ENCODE measurements around the gene C1D. TPM values are rescaled to one million over a fixed set of nuclear protein-coding genes. Genes with fewer than 3 reads are reported as not detected.

The C1D gene
- total and polyA plus RNA-seq, 2 donors (not counting 3 experiments of a cell fraction or from before 2014, with no cell fraction given), result 11.4 to 14.0 TPM

GRCh38 chr2:68024450-68024849, 38.4 kb downstream of the C1D start:
- no peaks in the 10 kb centered on the region for H3K4me1 ChIP-seq (ENCODE audit: control insufficient read depth, extremely low read depth, insufficient read depth, low read length)
- no peak for FAIRE-seq
- no peaks in the 10 kb centered on the region for H3K79me2 ChIP-seq (ENCODE audit: control insufficient read depth, insufficient read depth, low read length)
- H4K20me1 ChIP-seq (replicated peaks; ENCODE audit: control insufficient read depth, extremely low read depth, insufficient read depth, low read length), result no peaks in the 10 kb centered on the region
- H3K4me3 ChIP-seq (replicated peaks in 1 of 3; ENCODE audit: insufficient read depth in 1 of 3, low read depth in 1 of 3, low read length in 3 of 3), result no peak overlapping the region
- intact Hi-C loops (cut with micrococcal nuclease), result no loop called here
- no peak overlapping the region for H3K27ac ChIP-seq (ENCODE audit: insufficient read depth, low read depth, low read length)
- H3K9me3 ChIP-seq (replicated peaks; ENCODE audit: control insufficient read depth, insufficient read depth, low read length), result no peaks in the 10 kb centered on the region
- TF ChIP-seq POLR2AphosphoS5 (IDR thresholded peaks at IDR 0.05; ENCODE audit: insufficient read depth, low read depth, low read length) (no peak), FOS (IDR thresholded peaks at IDR 0.05; ENCODE audit: borderline replicate concordance, insufficient read depth, low read length) (no peak), JUN (IDR thresholded peaks at IDR 0.05; ENCODE audit: borderline replicate concordance, insufficient read depth, insufficient read length, low read depth) (no peak)
- TF ChIP-seq, protein P1, sequence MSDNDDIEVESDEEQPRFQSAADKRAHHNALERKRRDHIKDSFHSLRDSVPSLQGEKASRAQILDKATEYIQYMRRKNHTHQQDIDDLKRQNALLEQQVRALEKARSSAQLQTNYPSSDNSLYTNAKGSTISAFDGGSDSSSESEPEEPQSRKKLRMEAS (IDR thresholded peaks at IDR 0.05; ENCODE audit: insufficient read depth, insufficient read length), result no peak
- no peak for DNase-seq (ENCODE audit: low read depth, low spot score)
- dilution Hi-C loops (cut with MboI; ENCODE audit: extremely low pct_ligation_motif_present, low sequenced_read_pairs), result no loop called here
- no peak overlapping the region for H3K4me2 ChIP-seq (ENCODE audit: insufficient read depth, low read length)
- H3K9ac ChIP-seq (replicated peaks; ENCODE audit: extremely low read depth, insufficient read depth, low read length), result no peak overlapping the region
- ChIA-PET CTCF (interaction anchor here (1.0 to 1.8 kb wide), 2 partner anchors 12 to 178 kb away, joined by 3 to 4 read pairs; no protein-coding TSS in a partner anchor), POLR2A (no interaction called here)
- BruUV-seq (replicated peaks), result no TSS peak
- no peak overlapping the region for H2AFZ ChIP-seq (ENCODE audit: low read depth, low read length)
- H3K9me1 ChIP-seq (replicated peaks; ENCODE audit: control insufficient read depth, extremely low read depth, insufficient read depth, low read length), result no peaks in the 10 kb centered on the region
- no peaks in the 10 kb centered on the region for H3K27me3 ChIP-seq (ENCODE audit: control insufficient read depth in 2 of 2, insufficient read depth in 2 of 2, low read length in 2 of 2)
- H3K36me3 ChIP-seq (ENCODE audit: control insufficient read depth in 2 of 2, extremely low read depth in 1 of 2, insufficient read depth in 2 of 2, low read length in 2 of 2), result no peaks in the 10 kb centered on the region

GRCh38 chr2:68023904-68024303, 38.9 kb downstream of the C1D start:
- H3K4me2 ChIP-seq (ENCODE audit: insufficient read depth, low read length), result no peak overlapping the region
- TF ChIP-seq JUN (IDR thresholded peaks at IDR 0.05; ENCODE audit: borderline replicate concordance, insufficient read depth, insufficient read length, low read depth) (no peak), FOS (IDR thresholded peaks at IDR 0.05; ENCODE audit: borderline replicate concordance, insufficient read depth, low read length) (no peak), EZH2 (IDR thresholded peaks at IDR 0.05; ENCODE audit: borderline replicate concordance, low read depth, low read length, severe bottlenecking) (no peak), POLR2AphosphoS5 (IDR thresholded peaks at IDR 0.05; ENCODE audit: insufficient read depth, low read depth, low read length) (no peak), GATA2 (IDR thresholded peaks at IDR 0.05; ENCODE audit: insufficient read depth, insufficient read length, low read depth, low read length) (no peak)
- TF ChIP-seq, protein P1 (IDR thresholded peaks at IDR 0.05; ENCODE audit: insufficient read depth, insufficient read length), result no peak
- TF ChIP-seq, protein P2, sequence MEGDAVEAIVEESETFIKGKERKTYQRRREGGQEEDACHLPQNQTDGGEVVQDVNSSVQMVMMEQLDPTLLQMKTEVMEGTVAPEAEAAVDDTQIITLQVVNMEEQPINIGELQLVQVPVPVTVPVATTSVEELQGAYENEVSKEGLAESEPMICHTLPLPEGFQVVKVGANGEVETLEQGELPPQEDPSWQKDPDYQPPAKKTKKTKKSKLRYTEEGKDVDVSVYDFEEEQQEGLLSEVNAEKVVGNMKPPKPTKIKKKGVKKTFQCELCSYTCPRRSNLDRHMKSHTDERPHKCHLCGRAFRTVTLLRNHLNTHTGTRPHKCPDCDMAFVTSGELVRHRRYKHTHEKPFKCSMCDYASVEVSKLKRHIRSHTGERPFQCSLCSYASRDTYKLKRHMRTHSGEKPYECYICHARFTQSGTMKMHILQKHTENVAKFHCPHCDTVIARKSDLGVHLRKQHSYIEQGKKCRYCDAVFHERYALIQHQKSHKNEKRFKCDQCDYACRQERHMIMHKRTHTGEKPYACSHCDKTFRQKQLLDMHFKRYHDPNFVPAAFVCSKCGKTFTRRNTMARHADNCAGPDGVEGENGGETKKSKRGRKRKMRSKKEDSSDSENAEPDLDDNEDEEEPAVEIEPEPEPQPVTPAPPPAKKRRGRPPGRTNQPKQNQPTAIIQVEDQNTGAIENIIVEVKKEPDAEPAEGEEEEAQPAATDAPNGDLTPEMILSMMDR (IDR thresholded peaks at IDR 0.05; ENCODE audit: extremely low read depth in 1 of 2, insufficient read depth in 1 of 2, low read depth in 1 of 2, low read length in 2 of 2), result no peak
- ChIA-PET CTCF (no interaction called here), POLR2A (no interaction called here)
- no peaks in the 10 kb centered on the region for H3K9me1 ChIP-seq (replicated peaks; ENCODE audit: control insufficient read depth, extremely low read depth, insufficient read depth, low read length)
- H3K4me1 ChIP-seq (ENCODE audit: control insufficient read depth, extremely low read depth, insufficient read depth, low read length), result no peaks in the 10 kb centered on the region
- FAIRE-seq (no peak), DNase-seq (ENCODE audit: low read depth, low spot score) (no peak)
- H3K4me3 ChIP-seq (replicated peaks in 1 of 3; ENCODE audit: insufficient read depth in 1 of 3, low read depth in 1 of 3, low read length in 3 of 3), result no peak overlapping the region
- H3K79me2 ChIP-seq (ENCODE audit: control insufficient read depth, insufficient read depth, low read length), result no peaks in the 10 kb centered on the region
- BruUV-seq (replicated peaks), result no TSS peak
- no peak overlapping the region for H2AFZ ChIP-seq (ENCODE audit: low read depth, low read length)
- no peak overlapping the region for H3K27ac ChIP-seq (ENCODE audit: insufficient read depth, low read depth, low read length)
- intact Hi-C loops (cut with micrococcal nuclease) (no loop called here), dilution Hi-C loops (cut with MboI; ENCODE audit: extremely low pct_ligation_motif_present, low sequenced_read_pairs) (no loop called here)
- H3K9ac ChIP-seq (replicated peaks; ENCODE audit: extremely low read depth, insufficient read depth, low read length), result no peak overlapping the region
- H3K27me3 ChIP-seq (ENCODE audit: control insufficient read depth in 2 of 2, insufficient read depth in 2 of 2, low read length in 2 of 2), result no peaks in the 10 kb centered on the region
- H3K36me3 ChIP-seq (ENCODE audit: control insufficient read depth in 2 of 2, extremely low read depth in 1 of 2, insufficient read depth in 2 of 2, low read length in 2 of 2), result no peaks in the 10 kb centered on the region
- H3K9me3 ChIP-seq (replicated peaks; ENCODE audit: control insufficient read depth, insufficient read depth, low read length), result no peaks in the 10 kb centered on the region
- H4K20me1 ChIP-seq (replicated peaks; ENCODE audit: control insufficient read depth, extremely low read depth, insufficient read depth, low read length), result no peaks in the 10 kb centered on the region
